Endothelial cell of umbilical vein (primary cell): Measurements from ENCODE around the gene COL16A1.

Experiments
- POLR2A ChIP-seq: IDR thresholded peaks from 2 replicates; pipeline ENCODE4 v1.6.1; 2012; ENCODE audit warnings: low read depth, mild to moderate bottlenecking, control low read depth, low read length
- POLR2AphosphoS5 ChIP-seq: IDR thresholded peaks from 2 replicates; pipeline ENCODE4 v1.6.1; 2012; ENCODE audit warnings: low read depth, mild to moderate bottlenecking, control low read depth, low read length, moderate library complexity; ENCODE audit not compliant: insufficient read depth

- no peak for TF ChIP-seq POLR2A
- no peak for TF ChIP-seq POLR2AphosphoS5
Measured at GRCh38 chr1:31744165-31744888, 40.5 kb upstream of the COL16A1 start.
